CD4-positive, alpha-beta T cell treated with Interleukin-17A for 1 hour (primary cell): ENCODE results near the gene CTDSPL.
"Not testable (repeated sequence)": the region's sequence is repeated elsewhere in the genome, so short reads cannot be mapped to it uniquely, and the experiment has no call there.

ENCODE experiments used
- DNase-seq: peaks from one replicate; pipeline ENCODE4 v3.0.0-alpha.2; 2020

The CTDSPL gene, protein sequence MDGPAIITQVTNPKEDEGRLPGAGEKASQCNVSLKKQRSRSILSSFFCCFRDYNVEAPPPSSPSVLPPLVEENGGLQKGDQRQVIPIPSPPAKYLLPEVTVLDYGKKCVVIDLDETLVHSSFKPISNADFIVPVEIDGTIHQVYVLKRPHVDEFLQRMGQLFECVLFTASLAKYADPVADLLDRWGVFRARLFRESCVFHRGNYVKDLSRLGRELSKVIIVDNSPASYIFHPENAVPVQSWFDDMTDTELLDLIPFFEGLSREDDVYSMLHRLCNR

GRCh38 chr3:37861620-37862041 is at the start of gene CTDSPL:
Gene CTDSPL (plus strand): TSS chr3:37861880. CDS start chr3:37862200, 320 bp downstream.
- DNase-seq = no peak

- no peak for DNase-seq
These were observed 49.2 kb upstream of the CTDSPL start for GRCh38 chr3:37812499-37812896.

- DNase-seq = no peak
These were observed 48.3 kb upstream of the CTDSPL start for GRCh38 chr3:37813403-37813802.

DNA sequence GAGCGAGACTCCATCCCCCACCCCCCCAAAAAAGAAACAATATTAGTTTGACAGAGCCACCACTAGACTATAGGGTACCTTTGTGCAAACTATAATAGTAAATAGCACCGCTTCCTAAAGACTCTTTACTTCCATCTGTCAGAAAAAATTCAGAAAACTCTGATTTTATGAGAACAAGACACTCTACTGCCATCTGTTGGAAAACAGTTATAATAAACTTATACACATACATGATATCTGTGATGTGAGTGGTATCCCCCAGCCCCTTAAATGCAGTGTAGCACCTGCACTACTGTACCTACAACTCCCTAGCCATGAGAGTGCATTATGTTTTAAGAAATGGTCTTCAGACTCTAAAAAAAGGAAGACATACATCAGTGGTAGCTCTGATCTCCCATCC is 47.1 kb upstream of the CTDSPL start:
- no peak for DNase-seq

GRCh38 chr3:37815156-37815555 is 46.5 kb upstream of the CTDSPL start:
- not testable (repeated sequence) for DNase-seq

DNA sequence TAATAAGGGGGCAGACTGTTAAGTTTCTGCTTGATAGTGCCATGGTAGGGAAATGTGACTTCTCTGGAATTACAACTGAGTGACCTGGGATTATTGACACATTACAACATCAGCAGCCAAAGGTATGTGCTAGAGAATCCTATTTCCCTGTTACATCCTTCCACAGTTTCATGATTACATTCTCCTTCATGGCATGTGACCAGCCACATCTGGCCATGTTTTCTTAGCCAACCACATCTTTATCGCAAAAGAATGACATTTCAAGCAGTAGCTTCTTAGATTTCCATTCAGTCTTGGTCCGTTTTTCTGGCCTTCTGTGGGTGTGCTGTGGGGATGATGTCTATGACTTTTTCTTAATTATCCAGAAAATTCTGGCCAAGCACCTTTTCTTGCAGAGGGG is 45.4 kb upstream of the CTDSPL start:
- DNase-seq = no peak

GRCh38 chr3:37819591-37819990 is 42.1 kb upstream of the CTDSPL start:
- DNase-seq = no peak

DNA sequence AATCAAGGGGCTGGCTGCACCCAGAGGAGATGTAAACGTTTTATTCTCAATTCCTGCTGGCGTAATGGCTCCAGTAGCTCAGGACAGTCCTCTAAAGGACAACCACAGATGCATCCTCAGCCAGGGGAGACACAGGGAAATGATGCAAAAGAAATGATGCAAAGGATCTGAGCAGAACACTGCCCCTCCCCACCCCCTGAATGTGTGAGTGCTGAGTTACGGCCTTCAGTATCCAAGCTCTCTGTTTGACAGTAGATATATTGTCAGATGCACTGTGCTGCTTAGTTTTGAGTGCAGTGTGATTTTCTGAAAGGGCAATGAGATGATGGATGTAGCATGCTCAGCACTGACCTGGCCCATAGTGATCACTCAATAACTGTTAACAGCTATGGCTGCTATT is 41.4 kb upstream of the CTDSPL start:
- no peak for DNase-seq

DNA sequence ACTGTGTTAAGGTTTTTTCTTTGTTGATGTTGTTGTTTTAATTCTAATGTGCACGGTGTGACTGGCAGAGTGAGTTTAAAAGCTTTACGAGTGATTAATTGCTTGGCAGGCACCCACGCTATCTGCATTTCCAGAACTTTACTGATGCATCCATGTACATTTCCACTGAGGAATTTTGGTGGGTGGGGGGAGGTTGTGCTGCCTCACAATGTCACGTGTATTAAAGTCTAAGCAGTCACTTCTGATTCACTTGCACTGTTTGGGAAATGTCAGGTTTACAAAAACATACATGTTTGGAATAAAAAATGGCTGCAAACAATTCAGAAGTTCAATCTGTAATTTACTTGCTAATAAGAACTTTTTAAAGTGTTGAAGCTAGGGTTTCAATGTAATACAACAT is 38.5 kb upstream of the CTDSPL start:
- DNase-seq = no peak

DNA sequence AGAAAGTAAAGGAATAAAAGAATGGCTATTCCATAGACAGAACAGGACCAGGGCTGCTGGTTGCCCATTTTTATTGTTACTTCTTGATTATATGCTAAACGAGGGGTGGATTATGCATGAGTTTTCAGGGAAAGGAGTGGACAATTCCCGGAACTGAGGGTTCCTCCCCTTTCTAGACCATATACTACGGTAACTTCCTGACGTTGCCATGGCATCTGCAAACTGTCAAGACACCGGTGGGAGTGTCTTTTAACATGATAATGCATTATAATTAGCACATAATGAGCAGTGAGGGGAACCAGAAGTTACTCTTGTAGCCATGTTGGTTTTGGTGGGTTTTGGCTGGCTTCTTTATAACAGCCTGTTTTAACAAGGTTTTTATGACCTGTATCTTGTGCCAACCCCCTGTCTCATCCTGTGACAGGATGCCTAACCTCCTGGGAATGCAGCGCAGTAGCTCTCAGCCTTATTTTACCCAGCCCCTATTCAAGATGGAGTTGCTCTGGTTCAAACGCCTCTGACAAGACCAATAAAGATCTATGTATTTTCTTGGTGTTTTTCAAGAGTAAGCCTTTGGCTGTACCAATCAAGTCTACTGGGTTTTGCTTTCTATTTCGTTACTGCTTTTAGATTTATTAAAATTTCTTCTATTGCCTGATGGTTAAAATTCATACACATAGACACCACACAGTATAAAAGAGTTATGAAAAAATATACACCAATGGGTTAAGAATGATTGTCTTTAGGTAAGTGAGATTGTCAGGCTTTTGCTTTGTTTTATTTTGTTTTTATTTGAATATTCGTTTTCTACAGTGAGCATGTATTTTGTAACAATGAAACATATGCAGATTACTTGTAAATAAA is 37.4 kb upstream of the CTDSPL start:
- no peak for DNase-seq

DNA sequence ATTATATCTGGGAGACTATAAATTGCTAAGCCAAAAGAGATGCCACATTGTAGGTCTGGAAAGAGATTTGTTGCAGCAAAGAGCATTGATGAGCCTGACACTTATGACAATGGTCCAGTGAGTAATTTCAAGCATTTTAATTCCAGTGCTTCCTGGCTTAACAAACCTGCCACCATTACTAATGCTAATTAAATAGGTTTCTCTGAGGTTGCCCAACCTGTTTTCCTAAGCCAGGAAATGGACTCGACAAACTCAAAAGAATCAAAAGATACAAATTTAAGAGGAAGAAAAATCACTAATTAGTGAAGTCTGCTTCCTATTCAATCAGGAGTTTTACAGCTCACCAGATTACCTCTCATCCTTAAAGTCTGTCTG is 36.7 kb upstream of the CTDSPL start:
- DNase-seq = no peak

DNA sequence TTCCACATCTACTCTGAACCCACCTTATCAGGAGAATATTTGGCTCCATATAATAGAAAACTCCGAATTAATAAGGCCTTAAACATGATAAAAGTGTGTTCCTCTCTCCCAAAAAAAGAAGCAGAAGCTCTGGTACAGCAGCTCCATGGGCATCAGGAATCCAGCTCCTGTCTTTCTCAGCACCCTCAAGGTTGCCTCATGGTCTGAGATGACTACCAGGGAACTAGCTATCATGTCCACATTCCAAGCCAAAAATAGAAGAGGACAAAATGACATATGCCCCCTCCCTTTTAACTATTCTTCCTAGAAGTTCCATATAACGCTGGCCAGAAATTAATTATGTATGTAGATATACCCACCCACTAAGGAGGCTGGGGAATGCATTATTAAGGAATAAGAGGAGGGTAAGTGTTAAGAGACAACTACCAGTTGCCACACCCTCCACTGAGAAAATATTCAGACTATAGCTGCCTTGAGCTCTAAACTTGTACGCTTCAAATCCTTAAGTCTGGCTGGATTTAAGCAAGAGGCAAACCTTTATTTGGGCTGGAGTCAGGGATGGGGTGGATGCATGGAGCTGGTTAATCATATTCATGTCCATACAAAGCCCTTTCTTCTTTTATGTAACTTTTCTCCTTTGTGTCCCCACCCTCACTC is 35.8 kb upstream of the CTDSPL start:
- DNase-seq = no peak

GRCh38 chr3:37826502-37826901 is 35.2 kb upstream of the CTDSPL start:
- DNase-seq = no peak

DNA sequence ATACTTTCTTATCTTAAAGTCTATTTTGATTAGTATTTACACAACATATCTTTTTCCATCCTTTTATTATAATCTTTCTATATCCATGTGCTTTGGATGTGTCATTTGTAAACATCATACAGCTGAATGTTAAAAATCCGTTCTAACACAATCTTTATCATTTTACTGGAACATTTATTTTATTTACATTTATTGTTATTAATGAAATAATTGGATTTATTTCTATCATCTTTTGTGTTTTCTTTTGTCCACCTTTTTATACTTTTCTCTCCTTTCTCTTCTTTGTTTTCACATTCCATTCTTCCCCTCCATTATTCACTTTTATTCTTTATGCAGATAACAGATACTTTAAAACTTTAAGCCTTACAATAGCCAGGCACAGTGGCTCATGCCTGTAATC is 34.7 kb upstream of the CTDSPL start:
- DNase-seq = no peak

DNA sequence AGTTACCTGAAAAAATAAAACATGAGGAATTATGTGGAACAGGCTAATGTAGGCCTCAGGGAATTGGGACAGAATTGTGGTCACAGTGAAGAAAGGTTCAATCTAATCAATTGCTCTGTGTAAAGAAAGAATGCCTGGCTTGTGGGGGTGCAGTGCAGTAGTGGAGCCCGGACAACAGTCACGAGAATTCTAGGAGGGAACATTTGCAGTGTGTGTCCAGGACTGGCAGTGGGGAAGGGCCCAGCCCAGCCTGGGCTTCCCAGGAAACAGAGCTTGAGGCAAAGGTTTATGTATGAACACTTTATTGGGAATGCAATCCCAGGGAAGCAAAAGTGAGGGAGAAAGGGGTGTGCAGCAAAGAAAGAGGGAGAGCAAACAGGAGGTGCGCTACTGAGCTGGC is 29.2 kb upstream of the CTDSPL start:
- DNase-seq = no peak

DNA sequence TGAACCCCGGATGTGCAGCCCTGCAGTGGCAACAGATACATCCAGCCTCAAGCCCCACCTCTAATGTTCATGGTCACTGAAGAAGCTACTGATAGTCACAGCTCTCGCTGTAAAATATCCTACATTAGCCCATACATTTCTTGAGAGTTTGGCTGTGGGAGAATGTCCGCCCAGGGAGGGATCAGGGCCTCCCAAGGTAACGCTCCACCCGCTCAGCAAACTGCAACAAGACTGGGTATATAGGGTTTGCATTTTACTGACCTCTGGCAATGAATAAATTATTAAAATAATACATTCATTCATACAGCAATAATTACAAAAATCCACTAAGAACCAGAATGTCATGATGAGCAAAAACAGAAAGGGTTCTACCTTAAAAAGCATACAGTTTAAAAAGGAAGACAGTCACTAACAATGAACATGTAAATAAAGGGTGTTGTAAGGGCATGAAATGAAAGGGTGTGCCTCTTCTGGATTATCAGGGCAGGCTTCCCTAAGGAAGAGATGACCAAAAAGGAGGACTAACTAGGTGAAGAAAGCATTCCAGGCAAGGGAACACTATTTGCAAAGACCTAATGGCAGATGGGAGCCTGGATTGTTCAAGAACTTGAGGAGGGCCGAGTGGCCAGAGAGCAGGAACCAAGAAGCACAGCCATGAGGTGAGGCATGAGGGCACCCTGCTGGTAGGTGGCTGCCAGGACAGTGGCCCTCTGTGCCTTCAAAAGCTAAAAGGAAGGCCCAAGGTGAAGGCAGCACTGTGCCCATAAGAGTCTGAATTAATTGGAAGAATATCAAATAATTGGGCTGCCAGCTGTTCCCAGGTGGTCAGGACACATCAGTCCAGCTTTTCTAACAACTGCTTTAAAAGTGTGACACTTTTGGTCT is 28.1 kb upstream of the CTDSPL start:
- no peak for DNase-seq

GRCh38 chr3:37836589-37836988 is 25.1 kb upstream of the CTDSPL start:
- no peak for DNase-seq

- DNase-seq = no peak
These were observed 14.0 kb upstream of the CTDSPL start for GRCh38 chr3:37847689-37848088.

DNA sequence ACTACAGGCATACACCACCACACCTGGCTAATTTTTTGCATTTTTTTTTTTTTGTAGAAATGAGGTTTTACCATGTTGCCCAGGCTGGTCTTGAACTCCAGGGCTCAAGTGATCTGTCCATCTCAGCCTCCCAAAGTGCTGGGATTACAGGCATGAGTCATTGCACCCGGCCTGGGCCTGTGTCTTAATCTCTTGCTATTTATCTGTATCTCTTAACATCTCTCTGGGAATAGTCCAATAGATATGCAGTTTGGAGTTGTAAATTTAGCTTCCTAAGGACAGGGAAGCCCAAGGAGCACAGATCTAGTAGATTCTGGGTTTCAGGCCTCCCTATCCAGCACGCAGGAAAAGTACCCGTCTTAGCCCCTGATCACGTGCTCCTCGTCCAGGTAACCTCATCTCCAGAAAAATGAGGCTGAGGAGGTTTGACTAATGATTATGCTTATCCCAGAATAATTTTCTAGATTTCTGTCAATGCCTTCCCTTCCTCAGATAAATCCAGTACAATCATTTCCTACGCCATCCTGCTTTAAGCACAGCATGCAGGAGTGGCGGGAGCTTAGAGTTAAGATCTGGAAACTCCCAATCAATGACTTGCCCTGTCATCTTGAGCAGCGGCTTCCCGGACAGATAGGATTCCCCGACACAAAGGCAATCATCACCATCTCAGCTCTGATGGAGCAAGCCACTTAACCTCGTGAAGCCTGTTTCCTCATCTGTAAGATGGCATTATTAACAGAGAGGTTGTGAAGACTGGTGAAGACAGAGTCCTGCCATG is 12.3 kb upstream of the CTDSPL start:
- no peak for DNase-seq

DNA sequence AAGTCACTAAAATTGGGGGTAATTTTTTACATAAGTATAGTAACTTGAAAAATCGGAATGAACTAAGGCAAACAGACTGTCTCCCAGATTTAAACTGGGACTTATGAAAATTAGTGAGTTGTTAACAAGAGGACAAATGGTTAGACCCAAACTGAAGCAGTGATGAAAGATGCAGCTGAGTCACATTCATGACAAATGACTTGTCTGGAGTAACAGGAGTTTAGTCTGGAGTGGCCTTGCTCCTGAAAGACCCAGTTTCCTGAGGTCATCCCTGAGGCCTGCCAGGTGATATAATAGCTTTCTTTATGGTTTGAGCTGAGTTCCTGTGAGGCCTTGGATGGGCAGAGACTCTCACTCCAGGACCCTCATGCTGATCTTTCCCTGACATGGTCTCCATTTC is 9.6 kb upstream of the CTDSPL start:
- no peak for DNase-seq

DNA sequence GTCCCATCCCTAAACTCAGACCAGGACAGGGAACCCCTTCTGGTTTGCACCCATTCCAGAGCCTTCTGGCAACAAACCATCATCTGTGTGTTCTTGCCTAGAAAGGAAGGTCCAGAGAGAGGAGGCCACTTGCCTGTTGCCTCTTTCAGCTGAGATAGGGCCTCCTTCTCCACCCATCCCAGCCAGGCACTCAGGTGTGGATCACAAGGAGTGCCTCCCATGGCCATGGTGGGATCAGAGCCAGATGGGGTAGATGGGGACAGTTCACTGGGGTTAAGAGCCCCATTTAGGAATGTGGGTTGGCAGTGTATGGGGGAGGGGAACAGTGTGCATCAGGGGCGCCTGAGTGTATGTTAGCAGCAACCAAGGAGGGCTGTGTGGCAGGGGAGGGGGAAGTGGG is 8.9 kb upstream of the CTDSPL start:
- DNase-seq = no peak
